Cardiac fibroblast (primary cell): Measurements from ENCODE around the gene FANCD2.
A peak's percentile ranks its signal among the peaks of the same experiment; 100 is the strongest.

Experiments
- DNase-seq, 2 donors: peaks; one replicate each; pipeline versions ENCODE4 v3.0.0 to v3.0.0-alpha.2; 2010; ENCODE audit warnings: low read depth in 2 of 2
- H3K4me3 ChIP-seq, 2 donors: replicated peaks in 1 of 2; 1 replicate in 1 of 2; 2 replicates in 1 of 2; pipeline ENCODE4 v1.5.1; 2011; ENCODE audit warnings: low read depth in 2 of 2, low read length in 2 of 2, mild to moderate bottlenecking in 2 of 2, moderate library complexity in 1 of 2
- TF ChIP-seq, protein P1 (sequence below): IDR thresholded peaks from one replicate; pipeline ENCODE4 v1.5.1; 2011; ENCODE audit warnings: low read depth, mild to moderate bottlenecking, low read length, inconsistent platforms

The FANCD2 gene

DNA sequence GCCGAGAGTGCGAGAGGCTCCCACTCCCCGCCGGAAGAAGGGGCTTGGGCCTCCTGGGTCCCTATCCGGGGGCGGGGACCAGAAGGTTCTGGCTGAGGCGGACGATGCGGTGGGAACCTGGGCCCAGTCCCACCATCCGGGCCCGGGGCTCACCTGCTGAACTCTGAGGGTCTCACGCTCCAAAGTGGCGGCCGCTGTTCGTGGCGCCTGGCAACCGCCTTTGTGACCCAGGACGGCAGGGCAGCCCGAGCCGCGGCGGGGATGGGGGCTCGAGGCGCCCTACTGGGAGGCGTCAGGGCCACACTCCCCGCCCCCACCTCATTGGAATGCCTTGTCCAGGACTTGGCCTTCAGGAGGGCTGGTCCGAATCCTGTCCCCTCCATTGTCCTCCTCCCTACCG, 81.9 kb downstream of the FANCD2 start, which contains the start of gene FANCD2OS:
Gene FANCD2OS (minus strand): TSS at position 165 of the 400 bp plus-strand sequence. CDS start 3,481 bp downstream, outside the sequence.
- TF ChIP-seq, protein P1, sequence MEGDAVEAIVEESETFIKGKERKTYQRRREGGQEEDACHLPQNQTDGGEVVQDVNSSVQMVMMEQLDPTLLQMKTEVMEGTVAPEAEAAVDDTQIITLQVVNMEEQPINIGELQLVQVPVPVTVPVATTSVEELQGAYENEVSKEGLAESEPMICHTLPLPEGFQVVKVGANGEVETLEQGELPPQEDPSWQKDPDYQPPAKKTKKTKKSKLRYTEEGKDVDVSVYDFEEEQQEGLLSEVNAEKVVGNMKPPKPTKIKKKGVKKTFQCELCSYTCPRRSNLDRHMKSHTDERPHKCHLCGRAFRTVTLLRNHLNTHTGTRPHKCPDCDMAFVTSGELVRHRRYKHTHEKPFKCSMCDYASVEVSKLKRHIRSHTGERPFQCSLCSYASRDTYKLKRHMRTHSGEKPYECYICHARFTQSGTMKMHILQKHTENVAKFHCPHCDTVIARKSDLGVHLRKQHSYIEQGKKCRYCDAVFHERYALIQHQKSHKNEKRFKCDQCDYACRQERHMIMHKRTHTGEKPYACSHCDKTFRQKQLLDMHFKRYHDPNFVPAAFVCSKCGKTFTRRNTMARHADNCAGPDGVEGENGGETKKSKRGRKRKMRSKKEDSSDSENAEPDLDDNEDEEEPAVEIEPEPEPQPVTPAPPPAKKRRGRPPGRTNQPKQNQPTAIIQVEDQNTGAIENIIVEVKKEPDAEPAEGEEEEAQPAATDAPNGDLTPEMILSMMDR, result no peak
- H3K4me3 ChIP-seq, result no peak within 1 kb of the TSS
- DNase-seq, result no peak

DNA sequence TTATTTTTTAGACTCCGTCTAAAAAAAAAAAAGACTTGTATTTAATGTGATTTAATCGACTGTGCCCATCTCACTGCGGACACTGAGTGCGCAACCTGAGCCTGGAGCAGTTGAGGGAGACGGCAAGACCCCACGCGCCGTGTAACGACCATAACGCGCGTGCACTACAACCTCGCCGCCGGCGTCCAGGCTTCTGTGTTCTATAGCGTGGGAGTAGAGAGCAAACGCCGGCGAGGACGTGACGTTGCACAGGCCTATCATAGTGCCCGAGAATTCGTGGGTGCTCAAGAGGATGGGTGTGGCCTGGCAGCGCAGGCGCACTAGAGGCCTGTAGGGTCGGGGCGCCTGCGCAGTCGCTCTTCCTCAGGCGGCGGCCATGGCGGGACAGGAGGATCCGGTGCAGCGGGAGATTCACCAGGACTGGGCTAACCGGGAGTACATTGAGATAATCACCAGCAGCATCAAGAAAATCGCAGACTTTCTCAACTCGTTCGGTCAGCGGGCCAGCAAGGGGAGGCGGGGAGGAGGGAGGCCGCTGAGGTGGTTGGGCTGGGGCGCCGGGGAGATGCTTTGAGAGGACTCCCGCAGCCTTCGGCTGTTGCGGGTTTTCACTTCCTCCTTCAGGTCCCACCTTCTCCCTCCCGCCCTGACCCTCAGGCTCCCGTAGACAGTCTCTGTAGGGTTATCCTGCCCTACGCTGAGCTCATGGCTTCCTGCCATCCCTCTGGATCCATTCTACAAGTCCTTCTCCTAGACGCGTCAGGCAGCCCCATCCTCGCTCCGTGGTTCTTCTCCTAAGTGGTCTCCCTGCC, 89.3 kb downstream of the FANCD2 start, which contains the start of gene BRK1:
Gene BRK1 (plus strand): TSS at position 350 of the 812 bp plus-strand sequence. CDS start 27 bp downstream, at position 377.
- TF ChIP-seq, protein P1, result no peak
- H3K4me3 ChIP-seq, result peak within 1 kb of the TSS; percentile 93 to 98
- peak; percentile 98 for DNase-seq

DNA sequence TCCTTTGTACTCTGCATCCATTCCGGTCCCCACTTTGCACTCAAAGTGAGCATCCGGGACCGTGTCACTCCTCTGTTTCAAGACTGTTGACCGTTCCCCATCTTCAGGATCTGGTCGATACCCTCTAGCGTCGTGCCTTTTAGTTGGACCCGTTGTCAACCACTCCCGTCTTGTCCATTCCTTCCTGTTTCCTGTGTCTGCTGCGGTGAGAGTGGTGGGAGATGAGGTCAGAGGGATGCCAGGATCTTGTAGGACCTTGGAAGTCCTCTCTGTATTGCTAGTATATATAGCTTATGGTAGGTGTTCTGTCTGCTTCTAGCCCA, 89.9 kb downstream of the FANCD2 start:
- peak; percentile 36 to 52 for DNase-seq
- H3K4me3 ChIP-seq, result peak overlapping the region; percentile 93 to 98
- TF ChIP-seq, protein P1, result no peak

DNA sequence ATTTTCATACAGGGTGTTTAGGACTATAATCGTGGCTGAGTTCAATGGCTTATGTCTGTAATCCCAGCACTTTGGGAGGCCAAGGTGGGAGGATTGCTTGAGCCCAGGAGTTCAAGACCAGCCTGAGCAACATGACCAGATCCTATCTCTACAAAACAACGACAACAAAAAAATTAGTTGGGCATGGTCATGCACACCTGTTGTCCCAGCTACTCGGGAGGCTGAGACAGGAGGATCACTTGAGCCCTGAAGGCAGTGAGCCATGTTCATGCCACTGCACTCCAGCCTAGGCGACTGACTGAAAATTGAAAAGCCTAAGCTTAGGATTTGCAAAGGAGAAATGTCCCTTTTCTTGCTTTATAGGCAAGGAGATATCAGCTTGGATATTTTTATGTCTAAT, 90.7 kb downstream of the FANCD2 start:
- no peak for DNase-seq
- TF ChIP-seq, protein P1, result no peak
- H3K4me3 ChIP-seq, result peak overlapping the region in 1 of 2 donors; percentile 98

DNA sequence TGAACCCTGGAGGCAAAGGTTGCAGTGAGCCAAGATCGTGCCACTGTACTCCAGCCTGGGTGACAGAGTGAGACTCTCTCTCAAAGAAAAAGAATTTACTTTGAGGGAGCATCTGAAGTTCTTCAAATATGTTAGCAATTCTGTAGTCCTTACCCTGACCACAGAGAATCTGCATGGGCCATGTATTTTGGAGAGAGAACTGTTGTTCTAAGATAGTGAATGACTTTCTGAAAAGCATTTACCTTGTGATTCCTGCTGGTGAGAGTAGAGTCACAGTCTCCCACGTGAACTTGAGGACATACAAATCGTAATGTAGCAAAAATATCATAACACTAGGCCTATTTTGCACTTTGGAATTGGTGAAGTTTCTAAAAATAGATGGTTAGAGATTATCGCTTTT, 93.1 kb downstream of the FANCD2 start:
- DNase-seq, result no peak
- no peak overlapping the region for H3K4me3 ChIP-seq
- TF ChIP-seq, protein P1, result no peak

DNA sequence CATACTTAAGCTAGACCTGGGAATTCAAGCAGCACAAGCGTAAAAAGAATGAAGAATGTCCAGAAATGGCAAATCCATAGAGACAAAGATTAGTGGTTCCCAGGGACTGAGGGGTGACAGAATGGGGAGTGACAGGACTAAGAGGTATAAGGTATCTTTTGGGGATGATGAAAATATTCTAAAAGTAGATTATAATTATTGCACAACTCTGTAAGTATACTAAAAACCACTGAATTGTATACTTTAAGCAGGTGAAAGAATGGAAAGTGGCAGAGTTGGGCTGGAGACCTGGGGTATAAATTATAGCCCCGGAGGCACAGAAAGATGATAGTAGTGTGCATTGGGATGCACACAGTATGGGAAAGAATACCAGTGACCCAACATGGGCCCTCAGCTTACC, 94.8 kb downstream of the FANCD2 start:
- H3K4me3 ChIP-seq, result no peak overlapping the region
- no peak for DNase-seq
- TF ChIP-seq, protein P1, result no peak
